Embryonic facial prominence (tissue), 1 donor: ENCODE data around the gene ERFE.

ENCODE experiments used
- DNase-seq: peaks from one replicate; pipeline ENCODE4 v3.0.0-alpha.2; 2016; ENCODE audit errors: extremely low spot score

The ERFE gene

DNA sequence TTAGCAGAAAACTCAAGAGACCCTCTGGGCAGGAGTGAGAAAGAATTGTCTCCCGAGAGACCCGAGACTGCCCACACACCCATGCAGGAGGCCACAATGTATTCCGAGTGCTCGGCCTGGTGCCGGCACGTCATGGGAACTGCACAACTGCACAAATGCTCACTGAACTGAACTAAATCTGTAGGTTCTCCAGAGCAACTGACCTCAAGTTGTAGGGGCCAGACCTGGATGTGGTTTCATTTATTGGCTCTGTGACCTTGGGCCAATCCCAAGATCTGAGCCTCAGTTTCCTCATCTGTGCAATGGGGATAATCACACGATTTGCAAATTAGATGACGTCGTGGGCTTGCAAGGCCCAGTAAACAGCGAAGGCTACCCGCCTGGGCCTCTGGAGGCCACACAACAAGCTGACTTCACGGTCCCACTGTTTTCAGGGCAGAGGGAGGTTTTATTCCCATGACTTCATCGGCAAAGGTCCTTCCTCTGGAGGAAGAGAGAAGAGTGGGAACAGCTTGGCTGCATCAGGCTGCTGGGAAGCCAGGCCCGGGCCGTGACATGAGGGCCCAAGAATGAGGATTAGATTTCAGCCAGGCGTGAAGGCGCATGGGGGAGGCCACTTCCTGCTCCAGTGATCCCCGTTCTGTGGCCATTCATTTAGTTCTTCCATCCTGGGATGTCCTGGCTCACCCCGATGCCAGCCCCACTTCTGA is 3.6 kb upstream of the ERFE start:
- no peak for DNase-seq

DNA sequence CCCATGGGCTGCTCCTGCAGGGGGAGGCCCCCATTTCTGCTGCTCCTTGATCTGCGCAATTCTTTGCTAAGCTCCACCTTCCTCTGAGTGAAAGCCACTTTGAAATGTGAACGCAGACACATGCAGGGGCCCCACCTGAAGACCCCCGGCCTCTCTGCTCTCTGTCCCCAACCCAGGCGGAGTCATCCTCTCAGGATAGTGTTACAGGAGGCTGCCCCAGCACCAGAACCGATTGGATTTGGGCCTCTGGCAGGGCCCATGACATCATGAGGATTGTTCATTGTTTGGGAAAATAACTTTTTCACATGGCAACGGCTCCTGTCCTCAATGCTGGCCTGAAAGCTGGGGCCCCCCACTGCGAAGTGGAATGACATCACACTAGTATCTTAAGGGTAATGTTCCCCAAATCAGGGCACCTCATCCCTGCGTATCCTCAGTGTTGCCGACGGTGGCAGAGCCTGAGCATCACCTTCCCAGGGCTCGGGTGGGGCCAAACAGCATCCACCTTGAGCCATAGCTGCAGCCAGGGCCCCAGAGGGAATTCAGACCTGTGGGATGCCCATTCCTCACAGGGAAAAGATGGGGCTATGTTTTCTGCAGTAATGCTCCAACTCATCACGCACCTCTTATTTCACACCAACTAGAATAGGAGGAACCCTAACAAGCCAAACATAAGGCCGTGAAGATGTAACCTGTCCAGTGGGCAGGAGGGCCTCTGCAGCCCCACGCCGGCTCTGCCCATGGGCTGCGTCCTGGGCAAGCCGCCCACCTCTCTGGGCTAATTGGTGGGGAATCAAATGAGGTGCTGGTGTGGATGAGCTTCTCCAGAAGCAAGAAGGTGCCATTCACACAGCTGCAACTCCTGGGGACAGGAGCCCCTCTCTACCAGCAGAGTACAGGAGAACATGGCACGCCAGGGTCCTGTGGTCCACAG is 2.7 kb upstream of the ERFE start:
- no peak for DNase-seq

DNA sequence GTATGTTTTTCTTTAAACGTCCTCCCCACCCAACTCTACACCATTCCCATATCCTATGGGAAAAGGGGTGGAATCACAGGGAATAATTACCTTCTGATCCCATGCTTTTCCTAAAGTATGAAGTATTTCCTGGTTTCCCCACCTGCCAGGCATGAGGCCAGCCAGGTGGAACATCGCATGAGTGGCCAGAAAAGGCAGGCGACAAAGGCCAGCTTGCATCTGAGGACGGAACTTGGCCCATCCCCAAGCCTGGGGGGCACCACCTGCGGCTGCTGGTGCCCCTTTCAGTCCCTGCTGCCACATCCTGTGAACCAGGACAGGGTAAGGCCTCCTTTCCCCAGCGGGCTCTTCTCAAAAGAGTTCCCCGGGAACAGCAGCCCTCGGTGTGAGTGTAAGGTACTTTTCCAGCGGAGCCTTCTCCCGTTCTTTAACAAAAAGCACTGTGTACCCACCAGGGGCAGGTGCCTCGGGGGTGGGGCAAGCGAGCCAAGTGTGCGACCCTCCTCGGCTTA is 1.2 kb upstream of the ERFE start:
- DNase-seq = no peak

DNA sequence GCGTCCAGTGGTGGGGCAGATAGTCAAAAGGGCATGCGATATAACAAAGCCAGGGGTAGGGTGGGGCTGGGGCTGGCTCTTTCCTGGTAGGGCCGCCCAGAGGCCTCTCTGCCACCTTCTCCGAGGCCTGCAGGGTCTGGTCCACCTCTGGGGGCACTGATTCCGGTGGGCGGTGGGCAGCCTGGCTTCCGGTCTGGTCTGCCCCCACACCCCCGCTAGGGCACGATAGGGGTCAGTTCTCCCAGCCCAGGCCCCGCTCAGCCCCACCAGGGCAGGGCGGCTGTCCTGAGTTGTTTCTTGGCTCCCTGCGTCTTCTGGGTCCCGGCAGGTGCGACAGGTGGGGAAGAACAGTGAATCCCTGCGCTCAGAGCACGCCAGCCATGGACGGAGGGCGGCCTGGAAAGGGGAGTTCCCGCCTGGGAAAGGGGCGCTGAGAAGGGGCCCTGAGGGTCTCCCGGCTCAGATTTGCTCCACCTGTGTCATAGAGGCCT is 707 bp upstream of the ERFE start:
- no peak for DNase-seq

DNA sequence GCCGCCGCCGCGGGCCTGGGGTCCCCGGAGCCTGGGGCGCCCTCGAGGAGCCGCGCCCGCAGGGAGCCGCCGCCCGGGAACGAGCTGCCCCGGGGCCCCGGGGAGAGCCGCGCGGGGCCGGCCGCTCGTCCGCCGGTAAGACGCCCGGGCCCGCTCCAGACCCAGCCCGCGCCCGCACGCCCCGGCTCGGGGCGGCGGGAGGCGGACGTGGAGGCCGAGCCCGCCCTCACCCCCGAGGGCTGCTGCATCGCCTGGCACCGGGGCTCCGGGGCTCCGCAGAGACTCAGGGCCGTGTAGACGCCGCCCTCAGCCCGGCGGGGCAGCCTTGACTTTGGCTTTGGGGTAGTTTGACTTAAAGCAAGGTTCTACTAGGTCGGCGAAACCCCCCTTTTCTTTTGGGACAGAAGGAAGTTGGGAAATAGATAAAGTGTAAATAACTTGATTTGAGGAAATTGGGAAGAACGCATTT is 335 bp downstream of the ERFE start:
- DNase-seq = no peak

DNA sequence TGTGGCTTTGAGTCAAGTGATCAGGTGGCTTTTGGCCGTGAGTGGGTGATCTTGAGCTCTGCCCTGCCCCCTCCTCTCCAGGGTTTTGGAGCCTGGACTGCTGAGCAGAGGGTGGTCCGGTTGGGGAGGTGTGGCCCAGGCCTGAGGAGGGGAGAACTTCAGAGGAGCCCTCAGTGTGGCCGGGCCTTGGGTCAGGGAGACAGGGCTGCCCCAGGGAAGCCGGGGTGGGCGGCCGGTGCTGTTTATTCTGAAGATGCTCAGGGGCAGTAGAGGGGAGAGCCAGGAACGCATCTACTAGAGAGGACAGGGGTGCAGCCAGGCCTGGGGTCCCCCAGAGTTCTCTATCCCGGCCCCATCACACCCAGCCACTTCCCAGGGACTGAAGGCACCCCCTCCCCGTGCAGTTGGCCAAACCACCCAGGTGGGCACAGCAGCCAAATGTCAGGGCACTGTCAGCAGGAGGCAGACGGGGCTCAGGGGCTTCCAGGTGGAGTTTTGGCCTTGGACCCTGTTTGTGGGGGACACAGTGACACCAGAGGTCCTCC is 963 bp downstream of the ERFE start:
- DNase-seq = no peak

DNA sequence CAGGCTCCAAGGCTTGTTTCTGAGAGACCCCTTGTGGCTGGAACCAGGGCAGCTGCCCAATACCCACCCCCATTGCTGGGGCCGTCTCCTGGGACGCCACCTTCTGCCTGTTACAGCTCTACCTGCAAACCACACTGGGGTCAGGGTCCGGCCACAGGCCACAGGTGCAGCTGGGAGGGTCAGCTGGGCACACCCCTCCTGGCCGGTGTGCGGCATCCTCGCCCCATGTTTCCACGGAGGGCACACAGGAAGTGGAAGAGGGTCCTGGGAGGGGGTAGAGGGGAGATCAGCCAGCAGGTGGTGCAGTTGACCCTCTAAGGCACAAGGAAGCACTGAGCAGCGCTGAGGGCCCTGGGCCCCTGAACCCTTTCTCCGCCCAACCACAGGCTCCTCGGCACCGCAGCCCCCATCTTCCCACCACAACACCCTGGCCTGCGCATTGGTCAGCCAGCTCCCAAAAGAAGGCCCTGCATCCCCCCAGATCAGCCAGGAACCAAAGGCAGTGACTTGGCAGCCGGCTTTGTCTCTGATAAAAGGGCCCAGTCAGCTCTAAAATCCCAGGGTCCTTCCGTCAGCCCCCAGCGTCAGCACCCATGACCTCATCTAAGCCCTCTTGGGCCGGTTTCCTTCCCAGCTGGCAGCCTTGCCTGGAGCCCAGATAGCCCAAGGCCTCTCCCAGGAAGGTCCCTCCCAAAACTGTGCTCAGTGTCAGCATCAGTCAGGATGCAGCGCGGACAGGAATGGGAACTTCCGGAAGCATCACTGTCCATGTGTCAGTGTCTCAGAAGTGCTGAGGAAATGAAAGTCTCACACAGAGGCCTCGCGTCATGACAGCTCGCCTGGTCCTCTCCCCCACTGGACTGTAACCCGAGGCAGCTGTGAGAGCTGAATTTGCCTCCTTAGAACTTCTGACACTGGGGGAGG is 1.7 kb downstream of the ERFE start:
- DNase-seq = no peak

DNA sequence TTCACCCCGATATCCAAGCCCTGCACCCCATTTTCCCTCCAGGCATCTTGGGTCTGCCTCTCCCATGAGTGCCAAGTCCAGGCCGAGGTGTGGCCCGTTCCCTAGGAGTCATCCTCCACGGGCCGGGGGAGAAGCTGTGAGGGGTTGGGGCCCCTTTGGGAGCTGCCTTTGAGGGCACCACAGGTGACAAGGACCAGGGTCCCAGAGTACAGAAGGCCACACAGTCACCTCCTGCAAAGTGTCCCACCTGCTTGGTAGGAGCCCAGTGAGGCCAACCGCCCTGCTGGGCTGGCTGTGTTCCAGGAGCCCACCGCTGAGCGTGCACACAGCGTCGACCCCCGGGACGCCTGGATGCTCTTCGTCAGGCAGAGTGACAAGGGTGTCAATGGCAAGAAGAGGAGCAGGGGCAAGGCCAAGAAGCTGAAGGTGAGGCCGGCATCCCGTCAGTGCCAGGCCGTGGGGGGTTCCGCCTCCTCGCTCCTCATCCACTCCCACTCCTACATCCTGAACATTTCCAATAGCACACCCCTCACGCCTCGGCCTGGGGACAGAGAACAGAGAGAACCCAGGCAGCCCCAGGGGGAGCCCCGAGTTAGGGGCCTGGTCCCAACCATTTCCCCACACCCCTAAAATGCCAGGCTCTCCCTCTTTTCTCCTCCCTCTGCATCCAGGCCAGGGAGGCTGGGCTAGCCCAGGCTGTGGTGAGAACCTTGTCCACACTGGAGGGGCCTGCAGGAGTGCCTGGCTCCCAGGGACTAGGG is 2.7 kb downstream of the ERFE start:
- DNase-seq = no peak

DNA sequence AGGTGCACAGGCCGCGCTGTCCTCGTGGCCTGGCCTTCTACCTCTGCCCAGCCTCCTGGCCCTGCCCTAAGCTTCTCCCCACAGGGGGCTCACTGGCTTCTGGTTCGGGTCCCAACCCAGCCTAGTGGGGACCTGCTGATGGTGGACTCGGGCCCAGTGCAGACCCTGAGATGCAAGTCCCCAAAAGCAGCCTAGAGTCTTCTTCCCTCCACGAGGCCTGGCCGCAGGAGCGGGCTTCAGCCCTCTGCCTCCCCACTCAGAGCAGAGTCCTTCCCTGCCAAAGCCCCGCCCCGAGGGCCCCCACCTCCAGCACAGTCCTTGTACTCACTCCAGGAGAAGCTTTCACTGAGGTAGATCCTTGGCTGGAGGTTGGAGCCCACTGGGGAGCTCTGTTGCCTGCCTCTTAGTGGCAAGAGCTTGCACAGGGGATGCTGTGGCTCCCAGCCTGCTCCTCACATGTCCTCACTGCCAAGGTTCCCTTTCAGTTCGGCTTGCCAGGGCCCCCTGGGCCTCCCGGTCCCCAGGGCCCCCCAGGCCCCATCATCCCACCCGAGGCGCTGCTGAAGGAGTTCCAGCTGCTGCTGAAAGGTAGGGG is 3.6 kb downstream of the ERFE start:
- no peak for DNase-seq

DNA sequence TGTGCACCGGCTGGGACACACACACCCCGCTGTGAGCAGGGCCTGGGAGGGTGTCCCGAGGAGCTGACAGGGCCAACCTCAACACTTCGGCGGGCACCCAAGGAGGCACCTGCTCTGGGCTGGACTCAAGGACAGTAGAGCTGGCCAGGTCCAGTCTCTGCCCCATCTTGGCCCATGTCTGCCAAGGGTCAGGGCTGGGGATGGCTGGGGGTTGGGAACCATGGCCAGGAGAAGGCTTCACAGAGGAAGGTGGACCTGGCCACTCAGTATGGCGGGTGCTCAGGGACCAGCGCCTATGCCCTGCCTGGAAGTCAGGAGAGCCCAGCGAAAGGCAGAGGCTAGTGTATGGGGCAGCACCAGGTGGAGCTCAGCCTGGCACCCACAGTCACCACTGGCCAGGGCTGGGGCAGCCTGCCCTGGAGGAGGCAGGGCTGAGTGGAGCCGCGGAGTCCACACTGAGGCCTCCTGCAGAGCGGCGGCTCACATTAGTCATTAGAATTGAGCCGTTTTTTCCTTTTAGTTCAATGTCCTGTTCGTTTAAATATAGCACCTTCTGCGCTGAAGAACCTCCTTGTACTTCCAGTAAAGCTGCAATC is 4.2 kb downstream of the ERFE start:
- no peak for DNase-seq

DNA sequence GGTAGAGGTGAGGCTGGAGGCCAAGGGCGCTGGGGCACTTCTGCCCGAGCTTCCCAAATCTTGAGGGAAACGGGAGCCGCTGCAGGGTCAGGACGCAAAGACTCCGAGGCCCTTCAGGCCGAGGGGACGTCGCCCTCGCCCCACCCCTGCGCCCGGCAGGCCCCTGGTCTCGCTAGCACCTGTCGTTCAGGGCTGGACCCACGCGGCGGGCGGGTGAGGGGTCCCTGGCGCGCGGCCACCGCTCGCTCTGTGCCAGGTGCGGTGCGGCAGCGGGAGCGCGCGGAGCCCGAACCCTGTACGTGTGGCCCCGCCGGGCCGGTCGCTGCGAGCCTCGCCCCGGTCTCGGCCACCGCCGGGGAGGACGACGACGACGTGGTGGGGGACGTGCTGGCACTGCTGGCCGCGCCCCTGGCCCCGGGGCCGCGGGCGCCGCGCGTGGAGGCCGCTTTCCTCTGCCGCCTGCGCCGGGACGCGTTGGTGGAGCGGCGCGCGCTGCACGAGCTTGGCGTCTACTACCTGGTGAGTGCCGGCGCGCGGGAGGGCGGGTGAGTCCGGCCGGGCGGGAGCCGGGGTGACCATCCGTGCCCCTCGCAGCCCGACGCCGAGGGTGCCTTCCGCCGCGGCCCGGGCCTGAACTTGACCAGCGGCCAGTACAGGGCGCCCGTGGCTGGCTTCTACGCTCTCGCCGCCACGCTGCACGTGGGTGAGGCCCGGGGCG is 4.9 kb downstream of the ERFE start:
- no peak for DNase-seq

DNA sequence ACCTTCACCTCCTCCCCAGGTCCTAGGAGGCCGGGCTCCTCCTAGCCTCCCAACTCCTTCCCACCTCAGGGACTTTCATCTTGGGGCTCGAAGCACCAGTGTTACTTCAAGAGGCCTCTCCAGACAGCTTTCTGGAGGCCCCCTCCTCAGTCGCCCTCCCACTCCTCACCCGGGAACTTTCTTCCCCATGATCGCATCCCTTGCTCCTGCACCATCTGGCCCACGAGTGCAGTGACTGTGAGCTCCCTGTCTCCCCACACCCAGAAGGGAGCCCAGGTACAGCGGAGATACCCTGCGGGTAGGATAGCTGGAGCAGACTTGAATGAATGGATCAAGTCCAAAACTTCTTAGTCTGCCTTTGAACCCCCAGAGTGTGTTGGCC is 6.1 kb downstream of the ERFE start:
- no peak for DNase-seq

DNA sequence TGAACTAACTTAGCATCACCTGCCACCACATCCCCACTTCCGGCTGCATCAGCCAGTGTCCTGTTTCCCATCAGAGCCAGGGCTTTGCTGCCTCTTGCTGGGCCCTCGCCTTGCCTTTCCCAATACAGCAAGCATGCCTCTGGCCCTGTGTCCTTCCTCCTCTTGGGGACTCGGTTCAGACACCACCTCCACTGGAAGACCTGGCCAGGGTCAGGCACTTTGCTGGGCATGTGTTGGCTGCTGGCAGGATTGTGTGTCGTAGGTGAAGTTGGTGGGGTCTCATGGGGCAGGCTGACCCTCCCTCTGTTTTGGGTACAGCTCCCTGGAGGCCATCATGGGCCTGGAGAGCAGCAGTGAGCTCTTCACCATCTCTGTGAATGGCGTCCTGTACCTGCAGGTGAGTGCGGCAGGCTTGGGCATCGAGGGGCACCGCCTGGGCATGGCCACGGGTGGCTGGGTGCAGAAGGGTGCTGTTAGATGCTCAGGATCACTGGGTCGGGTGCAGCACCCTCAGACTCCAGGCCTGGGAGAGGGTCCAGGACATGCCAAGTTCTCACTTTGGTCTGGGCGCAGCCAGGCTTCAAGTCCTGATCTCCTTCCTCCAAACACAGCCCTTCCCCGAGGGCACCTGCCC is 6.6 kb downstream of the ERFE start:
- DNase-seq = no peak

DNA sequence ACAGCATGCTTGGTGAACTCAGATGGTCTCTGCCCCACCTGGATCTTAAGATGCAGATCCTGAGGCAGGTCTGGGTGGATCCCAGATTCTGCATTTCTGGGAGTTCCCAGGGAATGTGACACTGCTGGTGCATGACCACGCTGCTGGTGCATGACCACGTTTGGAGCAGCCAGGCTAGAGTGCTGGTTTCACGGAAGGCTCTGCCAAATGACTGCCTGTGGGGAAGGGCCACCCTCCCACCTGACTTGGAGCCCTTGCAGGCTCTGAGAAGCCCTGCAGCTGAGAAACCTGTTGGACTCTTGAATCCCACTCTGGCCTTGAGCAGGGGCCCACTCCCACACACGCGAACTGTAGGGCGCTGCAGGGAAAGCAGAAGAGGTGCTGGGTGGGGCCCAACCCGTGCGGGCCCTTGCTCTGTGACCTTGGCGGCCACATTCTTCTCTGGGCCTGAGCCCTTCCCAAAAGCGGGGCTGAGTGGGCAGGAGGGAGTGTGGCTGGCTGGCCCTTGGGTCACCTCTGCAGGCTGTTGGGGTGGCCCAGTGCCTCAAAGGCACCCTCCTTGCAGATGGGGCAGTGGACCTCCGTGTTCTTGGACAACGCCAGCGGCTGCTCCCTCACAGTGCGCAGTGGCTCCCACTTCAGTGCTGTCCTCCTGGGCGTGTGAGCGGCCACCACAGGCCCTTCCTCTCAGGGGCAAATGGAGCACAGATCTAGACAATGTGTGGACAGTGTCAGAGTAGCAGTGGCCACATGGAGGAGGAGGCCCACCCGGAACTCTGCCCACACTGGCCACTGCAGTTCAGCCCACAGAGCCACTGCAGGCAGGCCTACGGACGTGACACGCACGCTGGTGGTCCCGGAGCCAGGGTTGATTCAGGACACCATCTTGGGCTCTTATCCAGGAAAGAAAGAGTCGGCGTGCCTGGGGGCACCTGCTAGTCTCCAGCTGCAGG is 7.9 kb downstream of the ERFE start:
- DNase-seq = no peak

DNA sequence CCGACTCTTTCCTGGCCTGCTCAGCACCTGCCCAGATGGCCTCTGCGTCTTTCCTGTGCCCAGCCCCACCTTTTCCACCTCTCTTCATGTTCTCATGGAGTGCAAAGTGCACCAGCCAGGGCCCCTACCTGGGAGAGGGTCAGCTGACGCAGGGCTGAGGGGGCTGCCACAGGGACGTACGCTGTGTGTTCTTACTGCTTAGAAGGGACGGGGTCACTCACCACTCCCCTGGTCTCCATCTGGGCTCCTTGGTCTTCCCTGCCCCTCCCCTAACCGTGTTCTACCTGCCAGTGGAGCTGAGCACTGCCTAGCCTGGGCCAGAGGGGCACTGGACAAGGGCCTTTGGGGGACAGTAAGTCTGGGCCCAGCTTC is 8.6 kb downstream of the ERFE start:
- no peak for DNase-seq

DNA sequence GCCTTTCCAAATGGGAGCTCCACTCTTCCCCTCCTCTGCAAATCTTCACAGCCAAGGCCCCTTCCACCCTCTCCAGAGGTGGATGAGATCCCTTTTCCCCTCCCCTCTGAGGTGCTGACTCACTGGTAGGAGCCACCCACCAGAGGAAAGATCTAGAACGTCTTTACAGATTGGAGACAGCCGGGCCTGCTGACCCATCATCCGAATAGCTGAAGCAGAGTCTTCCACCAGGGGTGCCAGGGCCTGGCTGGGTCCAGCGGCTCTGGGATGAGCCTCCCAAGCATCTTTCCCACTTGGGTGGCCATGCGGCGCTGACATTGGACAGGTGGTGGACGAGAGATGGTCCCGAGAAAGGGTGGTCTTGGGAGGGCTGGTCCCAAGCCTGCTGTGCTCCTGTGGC is 9.0 kb downstream of the ERFE start:
- DNase-seq = no peak
